Mesendoderm (in vitro differentiated cells): ENCODE data around the gene RNF144B.

Experiments used
- DNase-seq: peaks from one replicate; pipeline ENCODE4 v3.0.0; 2013
- H2AK5ac ChIP-seq: 2 replicates; pipeline ENCODE4 v1.6.1; 2013; ENCODE audit warnings: low read length, inconsistent platforms
- H2BK120ac ChIP-seq: 2 replicates; pipeline ENCODE4 v1.6.1; 2013; ENCODE audit warnings: low read depth, mild to moderate bottlenecking, low read length, moderate library complexity, mixed read lengths
- H2BK15ac ChIP-seq: replicated peaks from 2 replicates; pipeline ENCODE4 v1.6.1; 2013; ENCODE audit warnings: low read depth, mild to moderate bottlenecking, moderate library complexity
- H2BK5ac ChIP-seq: 2 replicates; pipeline ENCODE4 v1.6.1; 2013; ENCODE audit warnings: low read length, inconsistent platforms
- H3K18ac ChIP-seq: 2 replicates; pipeline ENCODE4 v1.6.1; 2013; ENCODE audit warnings: mild to moderate bottlenecking, low read length, mixed read lengths
- H3K23ac ChIP-seq: one replicate; pipeline ENCODE4 v1.6.1; 2013; ENCODE audit warnings: low read length
- H3K27ac ChIP-seq: 2 replicates; pipeline ENCODE4 v1.5.1; 2013; ENCODE audit warnings: low read depth, mild to moderate bottlenecking, inconsistent platforms, low read length, moderate library complexity
- H3K27me3 ChIP-seq: 2 replicates; pipeline ENCODE4 v1.6.1; 2013; ENCODE audit warnings: low read length, control low read depth, mild to moderate bottlenecking, inconsistent platforms; ENCODE audit not compliant: insufficient read depth, poor library complexity
- H3K36me3 ChIP-seq: 2 replicates; pipeline ENCODE4 v1.6.1; 2013; ENCODE audit warnings: low read length, inconsistent platforms; ENCODE audit not compliant: control insufficient read depth, insufficient read depth
- H3K4ac ChIP-seq: one replicate; pipeline ENCODE4 v1.6.1; 2013; ENCODE audit warnings: low read depth, mild to moderate bottlenecking, low read length, moderate library complexity
- H3K4me1 ChIP-seq: 2 replicates; pipeline ENCODE4 v1.6.1; 2013; ENCODE audit warnings: low read depth, low read length, inconsistent platforms; ENCODE audit not compliant: control insufficient read depth
- H3K4me2 ChIP-seq: 2 replicates; pipeline ENCODE4 v1.6.1; 2013; ENCODE audit warnings: low read length
- H3K4me3 ChIP-seq: 2 replicates; pipeline ENCODE4 v1.5.1; 2013; ENCODE audit warnings: mild to moderate bottlenecking, low read length
- H3K56ac ChIP-seq: one replicate; pipeline ENCODE4 v1.6.1; 2013; ENCODE audit warnings: low read length
- H3K79me1 ChIP-seq: 2 replicates; pipeline ENCODE4 v1.6.1; 2013; ENCODE audit warnings: low read length, inconsistent platforms
- H3K79me2 ChIP-seq: 2 replicates; pipeline ENCODE4 v1.6.1; 2013; ENCODE audit warnings: mild to moderate bottlenecking, low read length; ENCODE audit not compliant: control insufficient read depth, insufficient read depth
- H3K9ac ChIP-seq: 2 replicates; pipeline ENCODE4 v1.6.1; 2013; ENCODE audit warnings: low read length, inconsistent platforms
- H4K5ac ChIP-seq: one replicate; pipeline ENCODE4 v1.6.1; 2013; ENCODE audit warnings: low read length
- H4K8ac ChIP-seq: one replicate; pipeline ENCODE4 v1.6.1; 2013; ENCODE audit warnings: low read depth, mild to moderate bottlenecking, control low read depth, low read length, moderate library complexity
- WGBS: extraction: QIAGEN DNeasy Blood & Tissue Kit; methylation state at CpG from one replicate; pipeline ENCODE4 v1.1.7; 2013; ENCODE audit warnings: low lambda C conversion rate, missing lambda C conversion rate; ENCODE audit not compliant: insufficient coverage; ENCODE audit errors: extremely low coverage; 5-methylcytosine and 5-hydroxymethylcytosine counted together

The RNF144B gene

GRCh38 chr6:18388271-18388670 lies 1.1 kb downstream of the RNF144B start:
- Histone ChIP-seq H4K5ac (no peak overlapping the region), H3K56ac (no peak overlapping the region), H3K9ac (no peak overlapping the region), H3K27me3 (no peaks in the 10 kb centered on the region), H2AK5ac (no peak overlapping the region), H3K18ac (no peak overlapping the region), H3K4me2 (no peak overlapping the region), H3K4me3 (no peak overlapping the region), H2BK15ac (no peak overlapping the region), H3K79me2 (no peaks in the 10 kb centered on the region), H3K27ac (no peak overlapping the region), H3K79me1 (no peaks in the 10 kb centered on the region), H3K23ac (no peak overlapping the region), H3K4me1 (no peaks in the 10 kb centered on the region), H2BK5ac (no peak overlapping the region), H3K36me3 (no peaks in the 10 kb centered on the region), H4K8ac (no peak overlapping the region), H3K4ac (no peak overlapping the region), H2BK120ac (no peak overlapping the region)
- no peak for DNase-seq
- no CpG with 5 or more reads among the region's 3 CpGs for WGBS

GRCh38 chr6:18388942-18389341 lies 1.8 kb downstream of the RNF144B start:
- no peaks in the 10 kb centered on the region for H3K27me3 ChIP-seq
- no peak overlapping the region for H2BK5ac ChIP-seq
- no peak overlapping the region for H3K23ac ChIP-seq
- no peak overlapping the region for H3K4me3 ChIP-seq
- H4K8ac ChIP-seq: no peak overlapping the region
- H3K27ac ChIP-seq: no peak overlapping the region
- H3K4me2 ChIP-seq: no peak overlapping the region
- H3K56ac ChIP-seq: no peak overlapping the region
- H3K79me1 ChIP-seq: no peaks in the 10 kb centered on the region
- H3K9ac ChIP-seq: no peak overlapping the region
- no peaks in the 10 kb centered on the region for H3K36me3 ChIP-seq
- no CpG with 5 or more reads among the region's 1 CpG for WGBS
- H2BK15ac ChIP-seq: no peak overlapping the region
- H3K18ac ChIP-seq: no peak overlapping the region
- H2BK120ac ChIP-seq: no peak overlapping the region
- no peaks in the 10 kb centered on the region for H3K4me1 ChIP-seq
- DNase-seq: peak; percentile 45
- H2AK5ac ChIP-seq: no peak overlapping the region
- H4K5ac ChIP-seq: no peak overlapping the region
- H3K4ac ChIP-seq: no peak overlapping the region
- H3K79me2 ChIP-seq: no peaks in the 10 kb centered on the region

GRCh38 chr6:18389479-18389878 lies 2.3 kb downstream of the RNF144B start:
- Histone ChIP-seq H3K27me3 (no peaks in the 10 kb centered on the region), H3K79me1 (no peaks in the 10 kb centered on the region), H3K27ac (no peak overlapping the region), H3K36me3 (no peaks in the 10 kb centered on the region), H3K18ac (no peak overlapping the region), H3K9ac (no peak overlapping the region), H3K4me1 (no peaks in the 10 kb centered on the region), H3K79me2 (no peaks in the 10 kb centered on the region), H2BK120ac (peak overlapping the region; percentile 55), H3K4me3 (no peak overlapping the region), H3K4me2 (no peak overlapping the region), H4K5ac (no peak overlapping the region), H4K8ac (no peak overlapping the region), H2BK15ac (no peak overlapping the region), H2BK5ac (no peak overlapping the region), H3K56ac (no peak overlapping the region), H3K23ac (no peak overlapping the region), H3K4ac (no peak overlapping the region), H2AK5ac (no peak overlapping the region)
- DNase-seq: no peak
- WGBS: no CpG with 5 or more reads among the region's 2 CpGs

GRCh38 chr6:18390476-18390875 lies 3.3 kb downstream of the RNF144B start:
- Histone ChIP-seq H4K5ac (no peak overlapping the region), H3K36me3 (no peaks in the 10 kb centered on the region), H3K27me3 (no peaks in the 10 kb centered on the region), H3K23ac (no peak overlapping the region), H3K9ac (no peak overlapping the region), H3K18ac (no peak overlapping the region), H3K79me2 (no peaks in the 10 kb centered on the region), H2BK15ac (no peak overlapping the region), H4K8ac (no peak overlapping the region), H2AK5ac (no peak overlapping the region), H3K27ac (no peak overlapping the region), H3K4me2 (no peak overlapping the region), H3K56ac (no peak overlapping the region), H3K79me1 (no peaks in the 10 kb centered on the region), H3K4me3 (no peak overlapping the region), H2BK120ac (no peak overlapping the region), H2BK5ac (no peak overlapping the region), H3K4ac (no peak overlapping the region), H3K4me1 (peaks cover 4% of the 10 kb centered on the region)
- no peak for DNase-seq
- WGBS: no CpG with 5 or more reads among the region's 2 CpGs

- Histone ChIP-seq H3K36me3 (no peaks in the 10 kb centered on the region), H2AK5ac (no peak overlapping the region), H4K8ac (no peak overlapping the region), H3K18ac (no peak overlapping the region), H3K27ac (no peak overlapping the region), H3K4ac (no peak overlapping the region), H2BK15ac (no peak overlapping the region), H3K23ac (no peak overlapping the region), H3K27me3 (no peaks in the 10 kb centered on the region), H3K79me2 (no peaks in the 10 kb centered on the region), H3K4me2 (no peak overlapping the region), H3K4me3 (no peak overlapping the region), H3K56ac (no peak overlapping the region), H3K9ac (no peak overlapping the region), H4K5ac (no peak overlapping the region), H2BK5ac (no peak overlapping the region), H3K4me1 (peaks cover 5% of the 10 kb centered on the region), H3K79me1 (no peaks in the 10 kb centered on the region), H2BK120ac (no peak overlapping the region)
- WGBS: no CpG with 5 or more reads among the region's 3 CpGs
- no peak for DNase-seq
Observed at GRCh38 chr6:18391023-18391422, 3.9 kb downstream of the RNF144B start.

GRCh38 chr6:18392346-18392877 lies 5.3 kb downstream of the RNF144B start:
- no peaks in the 10 kb centered on the region for H3K79me2 ChIP-seq
- no peak overlapping the region for H3K4me3 ChIP-seq
- no peak overlapping the region for H2BK5ac ChIP-seq
- no peak overlapping the region for H3K27ac ChIP-seq
- no peak overlapping the region for H2AK5ac ChIP-seq
- H3K18ac ChIP-seq: no peak overlapping the region
- no peak overlapping the region for H3K4me2 ChIP-seq
- no peaks in the 10 kb centered on the region for H3K79me1 ChIP-seq
- no peak overlapping the region for H2BK15ac ChIP-seq
- WGBS: no CpG with 5 or more reads among the region's 2 CpGs
- H2BK120ac ChIP-seq: no peak overlapping the region
- DNase-seq: no peak
- H3K4ac ChIP-seq: no peak overlapping the region
- no peak overlapping the region for H4K5ac ChIP-seq
- H3K23ac ChIP-seq: no peak overlapping the region
- H3K9ac ChIP-seq: no peak overlapping the region
- no peak overlapping the region for H4K8ac ChIP-seq
- no peaks in the 10 kb centered on the region for H3K36me3 ChIP-seq
- peaks cover 5% of the 10 kb centered on the region for H3K4me1 ChIP-seq
- no peak overlapping the region for H3K56ac ChIP-seq
- H3K27me3 ChIP-seq: no peaks in the 10 kb centered on the region
